B cell (primary cell): Measurements from ENCODE around the gene KCNJ14. TPM values are rescaled to one million over a fixed set of nuclear protein-coding genes. Genes with fewer than 3 reads are reported as not detected.

Source experiments
- ATAC-seq: fragments of 200-7000 bp; cut with Tn5 transposase; one replicate; pipeline ENCODE4 v1.10.0; 2021; ENCODE audit warnings: low read depth, mild to moderate bottlenecking, moderate number of reproducible peaks, moderate library complexity
- CTCF ChIA-PET: fragments of 350-600 bp; sonication (Branson Sonifier 250); formaldehyde crosslinking; loops from one replicate; lab custom pipeline; 2021; ENCODE audit warnings: antibody characterized with exemption, inconsistent platforms; lab: Charles Lee
- POLR2A ChIA-PET: fragments of 350-600 bp; sonication (Branson Sonifier 250); formaldehyde crosslinking; loops from one replicate; lab custom pipeline; 2021; ENCODE audit warnings: antibody characterized with exemption; lab: Charles Lee
- DNase-seq: peaks from one replicate; pipeline ENCODE4 v3.0.0; 2013
- H2AFZ ChIP-seq: 2 replicates; pipeline ENCODE4 v1.6.1; 2012; ENCODE audit warnings: mild to moderate bottlenecking, low read depth, low read length; ENCODE audit not compliant: insufficient read depth, poor library complexity, severe bottlenecking
- H3K27ac ChIP-seq, 2 donors: 1 replicate in 1 of 2; 2 replicates in 1 of 2; pipeline ENCODE4 v1.5.1; 2012 to 2013; ENCODE audit warnings: low read length in 2 of 2, mild to moderate bottlenecking in 2 of 2, moderate library complexity in 1 of 2
- H3K27me3 ChIP-seq, 4 experiments: fragments of 200-600 bp in 1 of 4; sonication (generic) in 1 of 4; replicated peaks in 1 of 4; 1 replicate in 2 of 4; 2 replicates in 2 of 4; pipeline versions ENCODE4 v1.6.1 to v1.7.0; 2013 to 2016; ENCODE audit warnings: low read length in 3 of 4, mild to moderate bottlenecking in 2 of 4, mixed read lengths in 1 of 4, moderate library complexity in 1 of 4; ENCODE audit not compliant: insufficient read depth in 4 of 4, control insufficient read depth in 3 of 4; ENCODE audit errors: control extremely low read depth in 1 of 4
- H3K36me3 ChIP-seq, 2 experiments: replicated peaks in 1 of 2; 1 replicate in 1 of 2; 2 replicates in 1 of 2; pipeline versions ENCODE4 v1.6.1 to v1.7.1; 2013; ENCODE audit warnings: low read length in 1 of 2; ENCODE audit not compliant: insufficient read depth in 2 of 2, control insufficient read depth in 1 of 2; ENCODE audit errors: control extremely low read depth in 1 of 2, extremely low read depth in 1 of 2
- H3K4me1 ChIP-seq, 2 donors: fragments of 200-600 bp in 1 of 2; sonication (generic) in 1 of 2; 1 replicate in 1 of 2; 2 replicates in 1 of 2; pipeline versions ENCODE4 v1.5.1 to v1.6.1; 2013 to 2017; ENCODE audit warnings: low read length in 2 of 2; ENCODE audit not compliant: control insufficient read depth in 2 of 2, insufficient read depth in 2 of 2
- H3K4me2 ChIP-seq: replicated peaks from 2 replicates; pipeline ENCODE3; 2012; ENCODE audit warnings: mild to moderate bottlenecking, low read depth, low read length; ENCODE audit not compliant: poor library complexity, severe bottlenecking
- H3K4me3 ChIP-seq, 5 experiments: fragments of 200-600 bp in 1 of 5; sonication (generic) in 1 of 5; 1 replicate in 3 of 5; 2 replicates in 2 of 5; pipeline versions ENCODE4 v1.5.1 to v1.7.0; 2011 to 2016; ENCODE audit warnings: low read length in 4 of 5, mild to moderate bottlenecking in 4 of 5, low read depth in 2 of 5, control low read depth in 1 of 5, moderate library complexity in 1 of 5; ENCODE audit not compliant: insufficient read depth in 1 of 5; ENCODE audit errors: control extremely low read depth in 1 of 5, extremely low read depth in 1 of 5
- H3K79me2 ChIP-seq: fragments of 200-600 bp; sonication (generic); one replicate; pipeline ENCODE4 v1.6.0; 2016; ENCODE audit warnings: low read length; ENCODE audit not compliant: control insufficient read depth, insufficient read depth
- H3K9ac ChIP-seq: fragments of 200-600 bp; sonication (generic); 2 replicates; pipeline ENCODE4 v1.6.1; 2017; ENCODE audit warnings: mild to moderate bottlenecking, low read length, moderate library complexity
- H3K9me3 ChIP-seq, 3 donors: one replicate each; pipeline versions ENCODE4 v1.6.1 to v1.7.1; 2013; ENCODE audit warnings: low read length in 2 of 3; ENCODE audit not compliant: control insufficient read depth in 2 of 3, insufficient read depth in 1 of 3; ENCODE audit errors: control extremely low read depth in 1 of 3
- H4K20me1 ChIP-seq: 2 replicates; pipeline ENCODE4 v1.6.0; 2012; ENCODE audit warnings: mild to moderate bottlenecking, low read length; ENCODE audit not compliant: insufficient read depth, control insufficient read depth, poor library complexity, severe bottlenecking
- H3K27ac Mint-ChIP-seq: one replicate; pipeline ENCODE4 v1.8.0; 2021; ENCODE audit warnings: mixed read lengths
- H3K27me3 Mint-ChIP-seq: one replicate; pipeline ENCODE4 v1.8.0; 2021; ENCODE audit warnings: mixed read lengths
- H3K4me1 Mint-ChIP-seq: one replicate; pipeline ENCODE4 v1.8.0; 2021; ENCODE audit warnings: mixed read lengths
- H3K4me3 Mint-ChIP-seq: one replicate; pipeline ENCODE4 v1.8.0; 2021; ENCODE audit warnings: mixed read lengths
- H3K9me3 Mint-ChIP-seq: one replicate; pipeline ENCODE4 v1.8.0; 2022; ENCODE audit warnings: mixed read lengths; ENCODE audit not compliant: insufficient read depth
- EZH2 ChIP-seq: IDR thresholded peaks from 2 replicates; pipeline ENCODE4 v1.6.1; 2012; ENCODE audit warnings: borderline replicate concordance, low read depth, mild to moderate bottlenecking, moderate library complexity, low read length; ENCODE audit not compliant: insufficient read depth, poor library complexity, severe bottlenecking
- WGBS: methylation state at CpG from one replicate; pipeline ENCODE4 v1.1.5; 2013; ENCODE audit warnings: missing lambda C conversion rate; ENCODE audit not compliant: insufficient coverage; 5-methylcytosine and 5-hydroxymethylcytosine counted together
- intact Hi-C: fragments of 100-400 bp; cut with micrococcal nuclease; formaldehyde crosslinking; loops from one replicate; pipeline ENCODE4 v1.10.0; 2022
- polyA plus RNA-seq: library from polyadenylated mRNA; depleted of rRNA; stranded (reverse); fragments of >200 nt; gene quantifications from 2 replicates; pipeline ENCODE4 v1.2.3, GENCODE V29; 2012
- total RNA-seq, 2 donors: library from RNA; stranded (reverse); fragments of 120-200 nt in 1 of 2; gene quantifications; 1 replicate in 1 of 2; 2 replicates in 1 of 2; pipeline versions ENCODE4 v1.2.3 to v1.2.4, GENCODE V29; 2013 to 2022
- TF ChIP-seq, protein P1 (sequence below): fragments of 200-600 bp; IDR thresholded peaks from one replicate; pipeline ENCODE4 v1.8.0; 2022; ENCODE audit warnings: antibody characterized with exemption, mild to moderate bottlenecking

KCNJ14 gene
- total and polyA plus RNA-seq, 2 donors (not counting 1 experiment from before 2014, with no cell fraction given), result 1.5 to 2.3 TPM

DNA sequence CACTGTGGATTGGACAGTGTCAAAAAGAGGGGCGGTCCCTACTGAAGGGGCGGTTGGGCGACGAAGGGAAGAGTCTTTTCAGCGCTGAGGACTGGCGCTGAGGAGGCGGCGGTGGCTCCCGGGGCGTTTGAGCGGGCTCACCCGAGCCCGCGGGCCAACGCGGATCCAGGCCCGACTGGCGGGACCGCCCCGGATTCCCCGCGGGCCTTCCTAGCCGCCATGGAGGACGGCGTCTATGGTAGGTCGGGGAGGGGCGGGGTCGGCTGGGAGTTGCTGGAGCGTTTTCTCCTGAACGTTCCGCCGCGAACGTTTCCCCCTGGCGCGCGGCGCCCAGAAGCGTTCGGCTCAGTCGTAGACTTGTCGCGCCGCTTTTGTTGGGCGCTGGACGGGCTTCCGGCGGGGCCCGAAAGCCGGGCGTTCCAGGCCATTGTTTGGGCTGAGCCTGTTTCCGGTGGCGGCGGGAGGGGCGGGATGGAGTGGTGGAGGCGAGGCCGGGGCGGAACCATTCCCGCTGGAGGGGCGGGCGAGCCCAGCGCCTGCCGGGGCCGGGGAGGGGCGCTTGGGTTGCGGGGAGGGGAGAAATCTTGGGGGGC is 14.0 kb downstream of the KCNJ14 start, which contains the start of gene CYTH2:
TSS of gene CYTH2 (plus strand) at position 81 of the 593 bp plus-strand sequence. CDS start at position 220, 139 bp downstream.
- peaks cover 9% of the 10 kb centered on the region for H4K20me1 ChIP-seq
- no peaks in the 10 kb centered on the region for H3K27me3 Mint-ChIP-seq
- peaks cover 2 to 33% of the 10 kb centered on the region in 2 experiments for H3K36me3 ChIP-seq
- intact Hi-C loops, result loop anchor here (1.0 to 2.0 kb wide), 10 partner anchors 22 to 1555 kb away; partner anchors contain the start of genes AP2A1, GRWD1, KDELR1 and RPL18
- no peak for TF ChIP-seq EZH2
- TF ChIP-seq, protein P1, sequence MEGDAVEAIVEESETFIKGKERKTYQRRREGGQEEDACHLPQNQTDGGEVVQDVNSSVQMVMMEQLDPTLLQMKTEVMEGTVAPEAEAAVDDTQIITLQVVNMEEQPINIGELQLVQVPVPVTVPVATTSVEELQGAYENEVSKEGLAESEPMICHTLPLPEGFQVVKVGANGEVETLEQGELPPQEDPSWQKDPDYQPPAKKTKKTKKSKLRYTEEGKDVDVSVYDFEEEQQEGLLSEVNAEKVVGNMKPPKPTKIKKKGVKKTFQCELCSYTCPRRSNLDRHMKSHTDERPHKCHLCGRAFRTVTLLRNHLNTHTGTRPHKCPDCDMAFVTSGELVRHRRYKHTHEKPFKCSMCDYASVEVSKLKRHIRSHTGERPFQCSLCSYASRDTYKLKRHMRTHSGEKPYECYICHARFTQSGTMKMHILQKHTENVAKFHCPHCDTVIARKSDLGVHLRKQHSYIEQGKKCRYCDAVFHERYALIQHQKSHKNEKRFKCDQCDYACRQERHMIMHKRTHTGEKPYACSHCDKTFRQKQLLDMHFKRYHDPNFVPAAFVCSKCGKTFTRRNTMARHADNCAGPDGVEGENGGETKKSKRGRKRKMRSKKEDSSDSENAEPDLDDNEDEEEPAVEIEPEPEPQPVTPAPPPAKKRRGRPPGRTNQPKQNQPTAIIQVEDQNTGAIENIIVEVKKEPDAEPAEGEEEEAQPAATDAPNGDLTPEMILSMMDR, result no peak
- peak within 1 kb of the TSS; percentile 74 for H3K9ac ChIP-seq
- ChIA-PET CTCF (interaction anchor here (0.9 to 1.0 kb wide), 2 partner anchors 20 to 38 kb away, joined by 4 to 6 read pairs; no protein-coding TSS in a partner anchor), POLR2A (interaction anchor here (0.6 to 1.3 kb wide), 6 partner anchors 12 to 1229 kb away, joined by 3 to 8 read pairs (median 4); partner anchors contain the start of gene GRWD1)
- 0% methylated on average over 54 of the region's 66 CpGs for WGBS
- H3K4me3 Mint-ChIP-seq, result peak within 1 kb of the TSS; percentile 92
- H3K4me1 Mint-ChIP-seq, result peaks cover 17% of the 10 kb centered on the region
- H3K27ac Mint-ChIP-seq, result peak within 1 kb of the TSS; percentile 89
- peak within 1 kb of the TSS; percentile 81 for H3K4me2 ChIP-seq
- DNase-seq (no peak), ATAC-seq (peak; percentile 0)
- H3K79me2 ChIP-seq, result peaks cover 11% of the 10 kb centered on the region
- H3K4me3 ChIP-seq, result peak within 1 kb of the TSS; percentile 56 to 90 (median 83)
- H2AFZ ChIP-seq, result peak within 1 kb of the TSS; percentile 85
- H3K4me1 ChIP-seq, result peaks cover 11 to 15% of the 10 kb centered on the region in 2 donors
- peaks cover 0 to 3% (median 0%) of the 10 kb centered on the region in 4 experiments for H3K27me3 ChIP-seq
- H3K27ac ChIP-seq, result peak within 1 kb of the TSS; percentile 52 to 84
- H3K9me3 Mint-ChIP-seq, result no peaks in the 10 kb centered on the region
- no peaks in the 10 kb centered on the region for H3K9me3 ChIP-seq
